ENCODE results near the gene PDE4D. TPM values are rescaled to one million over a fixed set of nuclear protein-coding genes. Genes with fewer than 3 reads are reported as not detected.

PDE4D gene
- total RNA-seq, 1 experiment from 2014 or later: 6.5 TPM

DNA sequence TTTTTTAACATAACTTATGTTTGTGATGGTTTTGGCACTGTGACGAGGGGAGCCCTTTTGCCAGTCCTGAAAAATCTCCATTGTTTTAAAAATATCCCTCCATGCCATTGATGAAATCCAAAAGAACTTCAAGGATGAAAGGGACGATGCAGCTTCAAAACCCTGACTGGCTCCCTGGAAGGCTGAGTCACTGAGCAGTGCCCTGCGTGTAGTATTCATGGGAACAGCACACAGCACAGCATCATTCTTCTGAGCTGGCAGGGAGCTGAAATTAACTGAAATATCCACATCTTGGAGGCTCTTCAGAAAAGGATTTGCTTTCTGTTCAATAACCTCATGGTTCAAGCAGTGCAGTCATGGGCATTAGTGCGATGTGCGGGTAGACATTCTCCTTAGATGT lies 29.7 kb downstream of the PDE4D start:
- BruUV-seq (replicated peaks): no TSS peak
- H3K27me3 ChIP-seq (replicated peaks; ENCODE audit: insufficient read depth, low read depth, low read length, poor library complexity): peaks cover 82% of the 10 kb centered on the region
- H3K9me3 ChIP-seq (ENCODE audit: low read depth, low read length, poor library complexity, severe bottlenecking): no peaks in the 10 kb centered on the region
- intact Hi-C loops (cut with micrococcal nuclease; ENCODE audit: unreplicated experiment): no loop called here
- ChIA-PET CTCF (no interaction called here), POLR2A (ENCODE audit: low non-redundant PET) (no interaction called here)
- TF ChIP-seq EZH2 (IDR thresholded peaks at IDR 0.05; ENCODE audit: borderline replicate concordance, low read depth, low read length, poor library complexity, severe bottlenecking): no peak
- TF ChIP-seq CTCF (conservative IDR thresholded peaks at IDR 0.05; ENCODE audit: low read depth, low read length): no peak
- no peak for DNase-seq (ENCODE audit: low spot score)
- no peaks in the 10 kb centered on the region for H3K4me1 ChIP-seq (ENCODE audit: insufficient read depth, low read length, poor library complexity, severe bottlenecking)
- H3K36me3 ChIP-seq (ENCODE audit: insufficient read depth, low read length, poor library complexity, severe bottlenecking): no peaks in the 10 kb centered on the region
- H3K4me3 ChIP-seq (ENCODE audit: low read depth, low read length, poor library complexity, severe bottlenecking): no peak overlapping the region
- H3K27ac ChIP-seq (ENCODE audit: low read depth, low read length, poor library complexity, severe bottlenecking): no peak overlapping the region

GRCh38 chr5:59856358-59856757 lies 37.2 kb downstream of the PDE4D start:
- peaks cover 84% of the 10 kb centered on the region for H3K27me3 ChIP-seq (replicated peaks; ENCODE audit: insufficient read depth, low read depth, low read length, poor library complexity)
- TF ChIP-seq EZH2 (IDR thresholded peaks at IDR 0.05; ENCODE audit: borderline replicate concordance, low read depth, low read length, poor library complexity, severe bottlenecking) (no peak), CTCF (conservative IDR thresholded peaks at IDR 0.05; ENCODE audit: low read depth, low read length) (no peak)
- H3K4me1 ChIP-seq (ENCODE audit: insufficient read depth, low read length, poor library complexity, severe bottlenecking): no peaks in the 10 kb centered on the region
- BruUV-seq (replicated peaks): no TSS peak
- CTCF ChIA-PET: no interaction called here
- H3K27ac ChIP-seq (ENCODE audit: low read depth, low read length, poor library complexity, severe bottlenecking): no peak overlapping the region
- POLR2A ChIA-PET (ENCODE audit: low non-redundant PET): no interaction called here
- DNase-seq (ENCODE audit: low spot score): no peak
- H3K36me3 ChIP-seq (ENCODE audit: insufficient read depth, low read length, poor library complexity, severe bottlenecking): no peaks in the 10 kb centered on the region
- no peaks in the 10 kb centered on the region for H3K9me3 ChIP-seq (ENCODE audit: low read depth, low read length, poor library complexity, severe bottlenecking)
- intact Hi-C loops (cut with micrococcal nuclease; ENCODE audit: unreplicated experiment): no loop called here
- no peak overlapping the region for H3K4me3 ChIP-seq (ENCODE audit: low read depth, low read length, poor library complexity, severe bottlenecking)

- Histone ChIP-seq H3K36me3 (ENCODE audit: insufficient read depth, low read length, poor library complexity, severe bottlenecking) (no peaks in the 10 kb centered on the region), H3K27ac (ENCODE audit: low read depth, low read length, poor library complexity, severe bottlenecking) (no peak overlapping the region), H3K4me1 (ENCODE audit: insufficient read depth, low read length, poor library complexity, severe bottlenecking) (no peaks in the 10 kb centered on the region), H3K4me3 (ENCODE audit: low read depth, low read length, poor library complexity, severe bottlenecking) (no peak overlapping the region), H3K9me3 (ENCODE audit: low read depth, low read length, poor library complexity, severe bottlenecking) (no peaks in the 10 kb centered on the region), H3K27me3 (replicated peaks; ENCODE audit: insufficient read depth, low read depth, low read length, poor library complexity) (peaks cover 96% of the 10 kb centered on the region)
- ChIA-PET POLR2A (ENCODE audit: low non-redundant PET) (no interaction called here), CTCF (no interaction called here)
- no TSS peak for BruUV-seq (replicated peaks)
- DNase-seq (ENCODE audit: low spot score): no peak
- TF ChIP-seq EZH2 (IDR thresholded peaks at IDR 0.05; ENCODE audit: borderline replicate concordance, low read depth, low read length, poor library complexity, severe bottlenecking) (no peak), CTCF (conservative IDR thresholded peaks at IDR 0.05; ENCODE audit: low read depth, low read length) (no peak)
- intact Hi-C loops (cut with micrococcal nuclease; ENCODE audit: unreplicated experiment): no loop called here
These were observed 42.8 kb downstream of the PDE4D start for GRCh38 chr5:59850766-59851165.
